Heart left ventricle (tissue), 16 donors: ENCODE data around the gene NRARP. TPM values are rescaled to one million over a fixed set of nuclear protein-coding genes. Genes with fewer than 3 reads are reported as not detected.

Source experiments
- ATAC-seq, 4 donors: fragments of 200-7000 bp; cut with Tn5 transposase; one replicate each; pipeline ENCODE4 v1.9.1; 2020 to 2022; ENCODE audit warnings: moderate library complexity in 4 of 4, mild to moderate bottlenecking in 3 of 4, moderate number of reproducible peaks in 1 of 4
- DNase-seq, 5 donors: peaks; one replicate each; pipeline ENCODE4 v3.0.0-alpha.2; 2020
- H3K27ac ChIP-seq, 12 donors: fragments of 200-600 bp; sonication (generic) in 4 of 12; one replicate each; pipeline versions ENCODE4 v1.5.0 to v1.8.0; 2016 to 2022; ENCODE audit warnings: mild to moderate bottlenecking in 2 of 12
- H3K27me3 ChIP-seq, 9 donors: fragments of 200-600 bp; sonication (generic) in 2 of 9; one replicate each; pipeline versions ENCODE4 v1.5.1 to v1.8.0; 2016 to 2022; ENCODE audit warnings: mild to moderate bottlenecking in 3 of 9
- H3K36me3 ChIP-seq, 9 donors: fragments of 200-600 bp; sonication (generic) in 2 of 9; one replicate each; pipeline versions ENCODE4 v1.5.0 to v1.8.0; 2018 to 2022; ENCODE audit warnings: mild to moderate bottlenecking in 2 of 9
- H3K4me1 ChIP-seq, 12 donors: fragments of 200-600 bp; sonication (generic) in 4 of 12; one replicate each; pipeline versions ENCODE4 v1.5.0 to v1.8.0; 2016 to 2022; ENCODE audit warnings: mild to moderate bottlenecking in 3 of 12
- H3K4me3 ChIP-seq, 12 donors: fragments of 200-600 bp; sonication (generic) in 4 of 12; one replicate each; pipeline versions ENCODE4 v1.5.0 to v1.8.0; 2017 to 2022; ENCODE audit warnings: mild to moderate bottlenecking in 9 of 12, moderate library complexity in 4 of 12
- H3K9me3 ChIP-seq, 12 donors: fragments of 200-600 bp; sonication (generic) in 4 of 12; one replicate each; pipeline versions ENCODE4 v1.5.0 to v1.8.0; 2016 to 2022; ENCODE audit warnings: mild to moderate bottlenecking in 1 of 12
- POLR2A ChIP-seq, 2 donors: fragments of 450-650 bp; IDR thresholded peaks; one replicate each; pipeline ENCODE4 v1.6.1; 2017; ENCODE audit warnings: antibody characterized with exemption in 2 of 2, mild to moderate bottlenecking in 2 of 2, moderate library complexity in 2 of 2
- WGBS, 4 donors: extraction: QIAGEN DNeasy Blood & Tissue Kit in 2 of 4; methylation state at CpG; one replicate each; pipeline versions ENCODE4 v1.1.5 to v1.1.7; 2013 to 2018; 5-methylcytosine and 5-hydroxymethylcytosine counted together
- intact Hi-C, 10 donors: fragments of 100-400 bp; cut with DNase I; formaldehyde crosslinking; loops; one replicate each; pipeline versions ENCODE4 v1.11.1 to v1.14.2; 2022
- polyA plus RNA-seq, 2 donors: library from polyadenylated mRNA; stranded (reverse); fragments of 200-250 nt; gene quantifications; one replicate each; pipeline ENCODE4 v1.2.3, GENCODE V29; 2013
- total RNA-seq, 9 donors: library from RNA; depleted of rRNA in 2 of 9; stranded (reverse); fragments of >200 nt in 2 of 9; fragmentation: NEBNext Ultra II Directional in 3 of 9; extraction: Animal tissue kit (Norgen Biotek cat#: 25700) in 3 of 9; gene quantifications; one replicate each; pipeline versions ENCODE4 v1.1.0 to v1.2.4, GENCODE V29; 2016 to 2023
- TF ChIP-seq, protein P1 (sequence below), 12 donors: fragments of 200-600 bp; sonication (generic) in 4 of 12; IDR thresholded peaks; one replicate each; pipeline versions ENCODE4 v1.5.0 to v1.8.0; 2018 to 2022; ENCODE audit warnings: antibody characterized with exemption in 12 of 12, mild to moderate bottlenecking in 5 of 12
- donor health status: ischemic (EF 13 %, LVEDD 7.1; RV severe dilation, severe dysfunction).
- donor health status: healthy with polysubstance abuse.
- donor health status: DM: no; HTN: yes; CAD: no.
- donor health status: DM: no; HTN: no; CAD: no.
- donor health status: ischemic (EF 25% LVEDD 6.9; RV normal size, moderate dysfunction).
- donor health status: ischemic (EF 25% LVEDD 5.7; RV mildly dilated, moderate dysfunction).
- donor health status: healthy.
- donor health status: DM: yes; HTN: yes; CAD: no.
- donor health status: ischemic (EF 35%, LVEDD 5.7; RV mildly dilated, moderate dysfunction).
- donor health status: nonischemic (EF 11% LVEDD 7.7; RV severe dilation, severe dysfunction).
- donor health status: DM: yes; HTN: yes; CAD: no.
- donor health status: PGD.
- donor health status: ischemic (EF 29% LVEDD 5.4; RV normal size, mild dysfunction).
- donor health status: nonischemic (EF 23%, LVEDD 6.1; RV moderate dilation, normal function).

Gene NRARP
- total and polyA plus RNA-seq, 11 donors: 1.6 to 15.8 (median 9.3) TPM

GRCh38 chr9:137339045-137339907 is 37.2 kb upstream of the NRARP start:
- H3K4me3 ChIP-seq: no peak overlapping the region
- peaks cover 0 to 11% (median 0%) of the 10 kb centered on the region in 9 donors for H3K36me3 ChIP-seq
- intact Hi-C loops: no loop called here
- H3K9me3 ChIP-seq: peaks cover 0 to 28% (median 5%) of the 10 kb centered on the region in 12 donors
- H3K27ac ChIP-seq: peak overlapping the region in 1 of 12 donors; percentile 10
- TF ChIP-seq, protein P1, sequence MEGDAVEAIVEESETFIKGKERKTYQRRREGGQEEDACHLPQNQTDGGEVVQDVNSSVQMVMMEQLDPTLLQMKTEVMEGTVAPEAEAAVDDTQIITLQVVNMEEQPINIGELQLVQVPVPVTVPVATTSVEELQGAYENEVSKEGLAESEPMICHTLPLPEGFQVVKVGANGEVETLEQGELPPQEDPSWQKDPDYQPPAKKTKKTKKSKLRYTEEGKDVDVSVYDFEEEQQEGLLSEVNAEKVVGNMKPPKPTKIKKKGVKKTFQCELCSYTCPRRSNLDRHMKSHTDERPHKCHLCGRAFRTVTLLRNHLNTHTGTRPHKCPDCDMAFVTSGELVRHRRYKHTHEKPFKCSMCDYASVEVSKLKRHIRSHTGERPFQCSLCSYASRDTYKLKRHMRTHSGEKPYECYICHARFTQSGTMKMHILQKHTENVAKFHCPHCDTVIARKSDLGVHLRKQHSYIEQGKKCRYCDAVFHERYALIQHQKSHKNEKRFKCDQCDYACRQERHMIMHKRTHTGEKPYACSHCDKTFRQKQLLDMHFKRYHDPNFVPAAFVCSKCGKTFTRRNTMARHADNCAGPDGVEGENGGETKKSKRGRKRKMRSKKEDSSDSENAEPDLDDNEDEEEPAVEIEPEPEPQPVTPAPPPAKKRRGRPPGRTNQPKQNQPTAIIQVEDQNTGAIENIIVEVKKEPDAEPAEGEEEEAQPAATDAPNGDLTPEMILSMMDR (IDR thresholded peaks at IDR 0.05): no peak
- TF ChIP-seq POLR2A (IDR thresholded peaks at IDR 0.05): no peak
- no peaks in the 10 kb centered on the region for H3K4me1 ChIP-seq
- WGBS, 4 donors: 71 to 77% (median 76%) methylated on average over 7 of the region's 7 CpGs
- H3K27me3 ChIP-seq: no peaks in the 10 kb centered on the region
- DNase-seq: no peak
- ATAC-seq: no peak

GRCh38 chr9:137336735-137337134 is 34.7 kb upstream of the NRARP start:
- no peak for ATAC-seq
- Histone ChIP-seq H3K4me3 (no peak overlapping the region), H3K27me3 (no peaks in the 10 kb centered on the region), H3K9me3 (peaks cover 0 to 19% (median 5%) of the 10 kb centered on the region in 12 donors), H3K36me3 (peaks cover 0 to 11% (median 0%) of the 10 kb centered on the region in 9 donors), H3K27ac (no peak overlapping the region), H3K4me1 (no peaks in the 10 kb centered on the region)
- no peak for DNase-seq
- WGBS, 4 donors: 92 to 96% (median 94%) methylated on average over 2 of the region's 2 CpGs
- intact Hi-C loops: no loop called here
- TF ChIP-seq, protein P1 (IDR thresholded peaks at IDR 0.05): no peak
- no peak for TF ChIP-seq POLR2A (IDR thresholded peaks at IDR 0.05)

DNA sequence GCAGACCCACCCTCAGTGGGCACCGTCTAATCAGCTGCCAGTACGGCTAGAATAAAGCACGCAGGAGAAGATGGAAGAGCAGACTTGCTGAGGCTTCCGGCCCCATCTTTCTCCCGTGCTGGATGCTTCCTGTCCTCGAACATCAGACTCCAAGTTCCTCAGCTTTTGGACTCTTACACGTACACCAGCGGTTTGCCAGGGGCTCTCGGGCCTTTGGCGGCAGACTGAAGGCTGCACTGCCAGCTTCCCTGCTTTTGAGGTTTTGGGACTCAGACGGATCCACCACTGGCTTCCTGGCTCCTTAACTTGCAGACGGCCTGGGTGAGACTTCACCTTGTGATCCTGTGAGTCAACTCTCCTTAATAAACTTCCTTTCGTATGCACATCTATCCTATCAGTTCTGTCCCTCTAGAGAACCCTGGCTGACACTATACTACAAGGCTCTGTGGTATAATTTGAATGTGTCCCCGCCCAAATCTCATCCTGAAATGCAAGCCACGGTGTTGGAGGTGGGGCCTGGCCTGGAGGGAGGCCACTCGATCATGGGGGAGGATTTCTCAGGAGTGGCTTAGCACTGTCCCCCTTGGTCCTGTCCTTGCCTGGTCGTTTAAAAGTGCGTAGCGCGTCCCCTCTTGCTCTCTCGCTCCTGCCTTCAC is 31.1 kb upstream of the NRARP start:
- Histone ChIP-seq H3K9me3 (peaks cover 0 to 19% (median 5%) of the 10 kb centered on the region in 12 donors), H3K4me3 (no peak overlapping the region), H3K36me3 (peaks cover 0 to 5% (median 0%) of the 10 kb centered on the region in 9 donors), H3K4me1 (no peaks in the 10 kb centered on the region), H3K27ac (no peak overlapping the region), H3K27me3 (no peaks in the 10 kb centered on the region)
- intact Hi-C loops: no loop called here
- TF ChIP-seq POLR2A (IDR thresholded peaks at IDR 0.05): no peak
- TF ChIP-seq, protein P1 (IDR thresholded peaks at IDR 0.05): no peak
- no peak for ATAC-seq
- DNase-seq: no peak
- 75 to 83% (median 78%) methylated on average over 21 of the region's 21 CpGs for WGBS, 4 donors

GRCh38 chr9:137331929-137332328 is 29.9 kb upstream of the NRARP start:
- TF ChIP-seq, protein P1 (IDR thresholded peaks at IDR 0.05): no peak
- no peak for TF ChIP-seq POLR2A (IDR thresholded peaks at IDR 0.05)
- Histone ChIP-seq H3K4me3 (no peak overlapping the region), H3K27ac (no peak overlapping the region), H3K4me1 (no peaks in the 10 kb centered on the region), H3K36me3 (peaks cover 0 to 5% (median 0%) of the 10 kb centered on the region in 9 donors), H3K9me3 (peaks cover 0 to 13% (median 3%) of the 10 kb centered on the region in 12 donors), H3K27me3 (no peaks in the 10 kb centered on the region)
- intact Hi-C loops: no loop called here
- no peak for ATAC-seq
- DNase-seq: no peak
- 94 to 97% (median 95%) methylated on average over 9 of the region's 9 CpGs for WGBS, 4 donors
